Uterus (tissue), 2 donors: ENCODE measurements around the gene BSND.

Experiments used
- CTCF ChIP-seq, 4 experiments: fragments of 200-600 bp in 2 of 4; fragments of 450-650 bp in 2 of 4; sonication (generic) in 2 of 4; IDR thresholded peaks; one replicate each; pipeline ENCODE4 v1.5.1; 2016 to 2019; ENCODE audit warnings: antibody characterized with exemption in 4 of 4, mild to moderate bottlenecking in 2 of 4, moderate library complexity in 1 of 4
- POLR2A ChIP-seq, 2 donors: fragments of 450-650 bp; IDR thresholded peaks; one replicate each; pipeline ENCODE4 v1.6.1; 2016; ENCODE audit warnings: antibody characterized with exemption in 2 of 2, mild to moderate bottlenecking in 1 of 2, moderate library complexity in 1 of 2

DNA sequence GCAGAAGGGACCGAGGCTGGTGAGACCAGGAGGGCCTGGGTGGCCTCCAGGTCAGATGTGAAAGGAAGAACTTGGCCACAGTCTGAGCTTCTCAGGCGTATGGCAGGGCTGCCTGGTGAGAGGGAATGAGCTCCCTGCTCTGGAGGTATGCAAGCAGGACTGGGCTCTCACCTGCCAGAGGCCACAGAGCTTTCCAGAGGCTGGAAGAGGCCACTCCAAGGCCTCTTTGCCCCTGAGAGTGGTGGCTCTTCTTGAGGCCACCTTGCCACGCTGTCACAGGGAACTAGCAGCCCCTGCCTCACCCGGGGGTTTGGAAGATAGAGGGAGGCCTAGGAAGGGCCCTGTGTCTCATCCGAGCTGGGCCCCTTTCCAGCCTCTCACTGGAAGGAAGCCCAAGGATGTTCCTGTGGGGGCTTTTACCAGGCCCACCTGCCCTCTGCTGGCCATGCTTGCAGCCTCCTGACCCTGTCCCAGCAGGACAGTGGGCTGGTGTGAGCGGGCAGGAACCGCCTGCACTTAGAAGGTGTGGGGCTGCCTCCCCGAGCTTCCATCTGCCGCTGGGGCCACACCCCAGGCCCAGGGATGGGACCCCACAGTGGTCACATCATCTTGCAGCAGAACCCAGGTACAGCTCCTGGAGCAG, 50.7 kb downstream of the BSND start:
- TF ChIP-seq CTCF (IDR thresholded peaks at IDR 0.05) (no peak), POLR2A (IDR thresholded peaks at IDR 0.05) (no peak)
